ENCODE results near the gene TLR8. TPM values are rescaled to one million over a fixed set of nuclear protein-coding genes. Genes with fewer than 3 reads are reported as not detected.

The TLR8 gene
- total and polyA plus RNA-seq, 2 of the 4 experiments (the other 2 are of a cell fraction), result not detected

DNA sequence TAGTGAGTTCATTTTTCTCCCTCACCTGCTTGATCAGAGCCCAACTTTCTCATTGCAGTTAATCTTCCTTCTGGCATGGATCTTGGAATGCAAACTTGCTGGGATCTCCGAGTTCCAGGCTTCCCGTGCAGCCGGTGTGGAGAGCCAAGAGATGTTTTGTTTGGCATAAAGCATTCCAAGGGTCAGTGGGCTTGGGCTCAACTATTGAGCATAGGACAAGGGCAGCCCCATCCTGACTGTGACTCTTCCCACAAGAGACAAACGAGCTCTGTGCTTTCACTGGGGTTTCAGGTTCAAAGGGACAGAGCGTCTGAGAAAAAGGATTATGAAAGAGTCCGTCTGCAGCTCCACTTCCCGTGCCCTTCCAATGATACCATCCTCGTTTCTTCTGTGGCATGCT lies 29.0 kb upstream of the TLR8 start:
- H2AFZ ChIP-seq (replicated peaks; ENCODE audit: low read length, poor library complexity), result no peak overlapping the region
- H3K4me3 ChIP-seq (ENCODE audit: insufficient read depth, low read depth, low read length), result no peak overlapping the region
- H4K20me1 ChIP-seq (ENCODE audit: insufficient read depth, low read length), result no peaks in the 10 kb centered on the region
- in situ Hi-C loops (cut with MboI; ENCODE audit: low sequenced_read_pairs), result no loop called here
- intact Hi-C loops (cut with micrococcal nuclease), result no loop called here
- H4K8ac ChIP-seq (ENCODE audit: low read depth in 2 of 2, low read length in 2 of 2), result no peak overlapping the region
- no peak for ATAC-seq (ENCODE audit: low read depth)
- no TSS peak for BruUV-seq (replicated peaks)
- no peak overlapping the region for H2BK5ac ChIP-seq (ENCODE audit: low read depth, low read length, poor library complexity, severe bottlenecking)
- dilution Hi-C loops (cut with HindIII; ENCODE audit: low sequenced_read_pairs, unreplicated experiment), result no loop called here
- CTCF ChIA-PET, result no interaction called here
- no peak overlapping the region for H3K9ac ChIP-seq (ENCODE audit: low read depth, low read length)
- no peaks in the 10 kb centered on the region for H3K79me1 ChIP-seq (ENCODE audit: low read depth in 1 of 2, low read length in 2 of 2)
- no peak overlapping the region for H2BK20ac ChIP-seq (ENCODE audit: low read depth, low read length)
- H2AK5ac ChIP-seq (ENCODE audit: low read depth, low read length), result no peak overlapping the region
- no peaks in the 10 kb centered on the region for H3K9me3 ChIP-seq (ENCODE audit: control insufficient read depth, insufficient read depth, low read length)
- H2BK15ac ChIP-seq (ENCODE audit: low read depth, low read length), result no peak overlapping the region
- 0 out of 2 replicates have a peak, but pooled peaks cover 2% of the 10 kb centered on the region for H3K27me3 ChIP-seq (ENCODE audit: control insufficient read depth, insufficient read depth, low read length)
- H3K27ac ChIP-seq (ENCODE audit: insufficient read depth, low read length), result no peak overlapping the region
- no peak overlapping the region for H3K23ac ChIP-seq (ENCODE audit: low read depth, low read length)
- DNase-seq, result no peak
- POLR2A ChIA-PET (ENCODE audit: unreplicated experiment), result no interaction called here
- H4K5ac ChIP-seq (ENCODE audit: low read depth, low read length), result no peak overlapping the region
- no peaks in the 10 kb centered on the region for H3K36me3 ChIP-seq (ENCODE audit: control insufficient read depth, insufficient read depth, low read length)
- H2BK120ac ChIP-seq (ENCODE audit: low read depth, low read length), result no peak overlapping the region
- 100% methylated on average over 1 of the region's 8 CpGs; no CpG with 5 or more reads in 1 of the 2 experiments for WGBS, 2 experiments (ENCODE audit: extremely low coverage in 2 of 2, insufficient read length in 1 of 2)
- H3K14ac ChIP-seq (replicated peaks; ENCODE audit: low read depth, low read length), result no peak overlapping the region
- no peak overlapping the region for H3K4ac ChIP-seq (ENCODE audit: low read depth, low read length)
- no peak overlapping the region; the same call in 1 of the 2 replicates for H3K4me2 ChIP-seq (ENCODE audit: low read depth, low read length)
- H3K56ac ChIP-seq (ENCODE audit: extremely low read depth, insufficient read depth, low read length), result no peak overlapping the region
- H3K4me1 ChIP-seq (ENCODE audit: control insufficient read depth, insufficient read depth, low read length), result no peaks in the 10 kb centered on the region
- no peak overlapping the region for H4K91ac ChIP-seq (ENCODE audit: insufficient read depth, low read depth, low read length)
- H3K9me1 ChIP-seq (ENCODE audit: insufficient read depth, low read length), result no peaks in the 10 kb centered on the region
- H3K18ac ChIP-seq (ENCODE audit: low read depth, low read length), result no peak overlapping the region
- TF ChIP-seq CTCF (conservative IDR thresholded peaks at IDR 0.05; ENCODE audit: low read depth, low read length) (no peak), RFX5 (IDR thresholded peaks at IDR 0.05; ENCODE audit: low read depth, low read length) (no peak), SMC3 (IDR thresholded peaks at IDR 0.05; ENCODE audit: low read depth, low read length) (no peak), RCOR1 (IDR thresholded peaks at IDR 0.05; ENCODE audit: insufficient replicate concordance, low read length) (no peak)
- TF ChIP-seq, protein P1, sequence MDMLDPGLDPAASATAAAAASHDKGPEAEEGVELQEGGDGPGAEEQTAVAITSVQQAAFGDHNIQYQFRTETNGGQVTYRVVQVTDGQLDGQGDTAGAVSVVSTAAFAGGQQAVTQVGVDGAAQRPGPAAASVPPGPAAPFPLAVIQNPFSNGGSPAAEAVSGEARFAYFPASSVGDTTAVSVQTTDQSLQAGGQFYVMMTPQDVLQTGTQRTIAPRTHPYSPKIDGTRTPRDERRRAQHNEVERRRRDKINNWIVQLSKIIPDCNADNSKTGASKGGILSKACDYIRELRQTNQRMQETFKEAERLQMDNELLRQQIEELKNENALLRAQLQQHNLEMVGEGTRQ (IDR thresholded peaks at IDR 0.05; ENCODE audit: low read depth, low read length), result no peak
- no peak overlapping the region for H2AK9ac ChIP-seq (replicated peaks; ENCODE audit: low read depth, low read length, poor library complexity)

All from IMR-90 (cell line).